Measurements from ENCODE around the gene BOD1L2.

BOD1L2 gene

DNA sequence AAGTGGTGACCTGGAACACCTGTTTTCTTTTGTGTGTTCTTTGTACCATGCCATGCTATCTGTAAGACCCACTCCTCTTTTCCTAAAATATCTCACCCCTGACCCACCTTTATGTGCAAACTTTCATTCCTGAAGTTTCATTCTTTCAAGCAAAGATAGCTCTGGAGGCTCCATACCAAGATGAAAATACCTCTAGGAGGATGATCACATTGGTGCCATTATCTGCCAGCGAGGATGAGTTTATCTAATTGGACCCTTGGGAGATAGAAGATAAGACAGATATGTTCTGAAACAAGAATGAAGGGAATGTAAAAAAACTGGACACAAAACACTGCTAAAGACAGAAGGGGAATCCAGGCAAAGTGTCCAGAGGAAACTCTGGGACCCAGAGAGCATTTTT lies 24.1 kb downstream of the BOD1L2 start:
- H3K27ac Mint-ChIP-seq (ENCODE audit: low read depth): no peak overlapping the region
- peaks cover 5% of the 10 kb centered on the region for H3K9me3 Mint-ChIP-seq
- no peak overlapping the region for H3K4me3 Mint-ChIP-seq
- peaks cover 8% of the 10 kb centered on the region for H3K27me3 Mint-ChIP-seq
- ATAC-seq (replicated peaks; ENCODE audit: extremely low read depth, poor library complexity, severe bottlenecking) (no peak), DNase-seq (ENCODE audit: low spot score in 2 of 2) (no peak)
- no peaks in the 10 kb centered on the region for H3K36me3 Mint-ChIP-seq (ENCODE audit: insufficient read depth)
- H3K4me1 Mint-ChIP-seq: no peaks in the 10 kb centered on the region

DNA sequence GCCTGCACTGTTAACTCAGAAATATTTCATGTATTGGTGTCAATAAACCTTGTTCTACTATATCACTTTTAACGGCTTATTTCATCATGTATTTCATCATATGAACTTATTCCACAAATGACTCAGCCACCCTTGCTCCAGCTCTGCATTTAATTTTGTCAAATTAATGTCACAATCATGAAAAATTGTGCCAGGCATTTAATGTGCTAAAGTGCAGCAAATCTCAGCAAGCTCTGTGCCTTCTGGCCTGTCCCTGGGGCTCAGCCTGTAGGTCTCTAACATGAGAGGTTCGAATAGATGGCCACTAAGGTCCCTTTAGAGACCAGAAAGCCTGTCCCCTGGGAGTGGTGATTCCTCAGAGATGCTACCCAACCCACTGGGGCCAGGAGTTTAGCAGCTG lies 28.6 kb downstream of the BOD1L2 start:
- ATAC-seq (replicated peaks; ENCODE audit: extremely low read depth, poor library complexity, severe bottlenecking) (no peak), DNase-seq (ENCODE audit: low spot score in 2 of 2) (no peak)
- H3K9me3 Mint-ChIP-seq: peaks cover 11% of the 10 kb centered on the region
- H3K4me3 Mint-ChIP-seq: no peak overlapping the region
- no peak overlapping the region for H3K27ac Mint-ChIP-seq (ENCODE audit: low read depth)
- peaks cover 10% of the 10 kb centered on the region for H3K27me3 Mint-ChIP-seq
- no peaks in the 10 kb centered on the region for H3K36me3 Mint-ChIP-seq (ENCODE audit: insufficient read depth)
- H3K4me1 Mint-ChIP-seq: no peaks in the 10 kb centered on the region

DNA sequence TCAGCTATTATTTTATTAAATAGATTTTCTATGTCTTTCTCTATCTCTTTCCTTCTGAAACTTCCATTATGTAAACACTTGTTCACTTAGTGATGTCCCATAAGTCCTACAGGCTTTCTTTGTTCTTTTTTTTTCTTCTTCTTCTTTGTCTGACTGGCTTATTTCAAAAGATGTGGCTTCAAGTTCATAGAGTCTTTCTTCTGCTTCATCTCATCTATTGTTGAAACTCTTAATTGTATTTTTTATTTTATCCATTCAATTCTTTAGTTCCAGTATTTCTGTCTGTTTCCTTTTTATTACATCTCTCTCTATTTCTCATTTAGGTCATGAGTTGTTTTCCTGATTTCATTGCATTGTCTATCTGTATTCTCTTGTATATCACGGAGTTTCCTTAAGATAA lies 38.5 kb downstream of the BOD1L2 start:
- peaks cover 31% of the 10 kb centered on the region for H3K9me3 Mint-ChIP-seq
- DNase-seq (ENCODE audit: low spot score in 2 of 2) (no peak), ATAC-seq (replicated peaks; ENCODE audit: extremely low read depth, poor library complexity, severe bottlenecking) (no peak)
- H3K36me3 Mint-ChIP-seq (ENCODE audit: insufficient read depth): no peaks in the 10 kb centered on the region
- H3K27me3 Mint-ChIP-seq: peaks cover 14% of the 10 kb centered on the region
- H3K4me3 Mint-ChIP-seq: no peak overlapping the region
- no peak overlapping the region for H3K27ac Mint-ChIP-seq (ENCODE audit: low read depth)
- no peaks in the 10 kb centered on the region for H3K4me1 Mint-ChIP-seq

DNA sequence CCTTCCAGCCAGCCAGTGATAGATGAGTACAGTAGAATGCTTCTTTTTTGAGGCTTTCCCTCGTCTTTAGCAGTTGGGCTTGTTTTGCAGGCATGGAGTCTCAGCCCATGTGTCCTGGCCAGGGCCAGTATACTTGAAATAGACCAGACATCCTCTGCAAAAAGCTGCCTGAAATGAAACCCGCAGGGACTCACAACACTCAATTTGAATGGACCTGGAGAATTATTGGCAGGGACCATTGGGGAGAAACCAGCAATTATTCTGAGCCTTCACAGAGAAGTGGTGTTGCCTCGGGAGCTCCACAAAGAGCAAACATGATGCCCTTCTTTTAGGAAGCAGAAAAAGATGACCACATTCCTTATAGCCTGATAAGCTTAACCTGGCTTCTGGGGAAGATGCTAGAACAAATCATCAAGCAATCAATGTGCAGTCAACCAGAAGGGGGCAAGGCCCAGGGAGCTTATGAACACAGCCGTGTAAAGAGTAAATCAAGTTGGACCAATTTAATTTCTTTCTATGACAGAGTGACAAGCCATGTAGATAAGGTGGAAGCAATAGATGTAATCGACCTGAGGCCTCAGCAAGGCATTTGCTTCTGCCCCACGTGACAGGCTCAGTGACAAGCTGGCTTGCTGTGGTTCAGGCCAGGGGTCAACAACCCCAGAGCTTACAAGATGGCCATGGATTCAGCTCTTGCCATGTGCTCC lies 42.1 kb downstream of the BOD1L2 start:
- H3K27ac Mint-ChIP-seq (ENCODE audit: low read depth): no peak overlapping the region

DNA sequence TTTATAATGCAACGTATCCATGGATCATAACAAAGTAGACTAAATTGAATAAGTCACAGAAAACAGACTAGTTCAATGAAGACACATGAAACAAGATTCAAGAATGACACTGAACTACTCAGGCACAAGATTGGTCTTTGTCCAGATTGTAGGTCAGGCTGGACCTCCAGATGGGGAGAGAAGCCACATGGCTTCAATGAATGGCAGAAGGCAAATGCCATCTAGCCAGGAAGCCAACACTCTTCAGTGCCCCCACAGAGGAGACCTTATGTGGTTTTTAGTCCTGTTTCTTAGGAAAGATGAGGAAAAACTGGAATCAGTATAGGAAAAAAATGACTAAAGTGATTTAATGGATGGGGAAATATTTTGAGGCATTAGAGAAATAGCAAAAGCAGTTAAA lies 43.1 kb downstream of the BOD1L2 start:
- Mint-ChIP-seq H3K9me3 (peaks cover 17% of the 10 kb centered on the region), H3K4me3 (no peak overlapping the region), H3K4me1 (no peaks in the 10 kb centered on the region), H3K27me3 (peaks cover 25% of the 10 kb centered on the region), H3K36me3 (ENCODE audit: insufficient read depth) (no peaks in the 10 kb centered on the region), H3K27ac (ENCODE audit: low read depth) (no peak overlapping the region)
- ATAC-seq (replicated peaks; ENCODE audit: extremely low read depth, poor library complexity, severe bottlenecking): no peak
- DNase-seq (ENCODE audit: low spot score in 2 of 2): no peak

More for the DNA sequence above, 42.1 kb downstream of the BOD1L2 start:
- peaks cover 14% of the 10 kb centered on the region for H3K27me3 Mint-ChIP-seq
- no peak overlapping the region for H3K4me3 Mint-ChIP-seq
- H3K36me3 Mint-ChIP-seq (ENCODE audit: insufficient read depth): no peaks in the 10 kb centered on the region
- DNase-seq (ENCODE audit: low spot score in 2 of 2) (no peak), ATAC-seq (replicated peaks; ENCODE audit: extremely low read depth, poor library complexity, severe bottlenecking) (no peak)
- no peaks in the 10 kb centered on the region for H3K4me1 Mint-ChIP-seq
- H3K9me3 Mint-ChIP-seq: peaks cover 21% of the 10 kb centered on the region

DNA sequence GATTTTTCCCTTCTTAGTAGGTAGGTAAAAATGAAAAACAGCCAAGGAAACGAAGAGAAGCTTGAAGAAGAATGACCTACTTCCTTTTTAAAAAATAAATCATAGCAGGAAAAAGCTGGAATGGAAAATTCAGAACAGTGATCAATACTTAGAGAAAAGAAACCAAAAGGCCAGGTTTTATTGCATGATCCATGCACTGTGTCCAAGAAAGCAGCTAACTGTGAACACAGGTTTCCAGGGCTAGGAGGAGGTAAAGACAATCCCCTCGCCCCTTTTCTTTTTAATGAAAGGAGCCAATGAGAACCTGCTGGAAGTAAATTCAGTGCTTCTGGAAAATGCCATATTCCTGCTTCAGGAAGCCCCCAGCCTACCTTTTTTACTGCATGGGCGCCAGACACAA lies 47.2 kb downstream of the BOD1L2 start:
- H3K27me3 Mint-ChIP-seq: peaks cover 12% of the 10 kb centered on the region
- H3K4me1 Mint-ChIP-seq: no peaks in the 10 kb centered on the region
- ATAC-seq (replicated peaks; ENCODE audit: extremely low read depth, poor library complexity, severe bottlenecking): no peak
- DNase-seq (ENCODE audit: low spot score in 2 of 2): no peak
- H3K4me3 Mint-ChIP-seq: no peak overlapping the region
- no peaks in the 10 kb centered on the region for H3K36me3 Mint-ChIP-seq (ENCODE audit: insufficient read depth)
- H3K9me3 Mint-ChIP-seq: no peaks in the 10 kb centered on the region
- H3K27ac Mint-ChIP-seq (ENCODE audit: low read depth): no peak overlapping the region

DNA sequence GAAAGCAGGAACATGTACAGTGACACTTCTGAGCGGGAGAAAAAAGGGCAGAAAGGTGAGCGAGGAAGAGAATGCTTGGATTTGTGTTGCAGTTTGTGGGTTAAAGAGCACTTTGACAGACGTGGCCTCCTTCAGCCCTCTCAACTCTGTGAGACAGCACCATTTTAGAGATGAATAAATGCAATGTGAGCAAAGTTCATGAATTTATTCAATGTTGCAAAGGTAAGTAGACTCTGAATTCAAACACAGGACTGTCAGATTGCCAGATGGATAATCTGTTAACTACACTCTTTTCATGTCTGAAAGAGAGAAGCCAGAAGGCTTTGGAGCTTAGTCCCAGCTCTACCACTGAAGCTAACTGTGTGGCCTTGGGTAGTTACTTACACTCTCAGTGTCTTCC lies 47.7 kb downstream of the BOD1L2 start:
- no peak overlapping the region for H3K27ac Mint-ChIP-seq (ENCODE audit: low read depth)
- ATAC-seq (replicated peaks; ENCODE audit: extremely low read depth, poor library complexity, severe bottlenecking) (no peak), DNase-seq (ENCODE audit: low spot score in 2 of 2) (no peak)
- H3K27me3 Mint-ChIP-seq: peaks cover 12% of the 10 kb centered on the region
- H3K36me3 Mint-ChIP-seq (ENCODE audit: insufficient read depth): no peaks in the 10 kb centered on the region
- H3K9me3 Mint-ChIP-seq: no peaks in the 10 kb centered on the region
- no peaks in the 10 kb centered on the region for H3K4me1 Mint-ChIP-seq
- H3K4me3 Mint-ChIP-seq: no peak overlapping the region

DNA sequence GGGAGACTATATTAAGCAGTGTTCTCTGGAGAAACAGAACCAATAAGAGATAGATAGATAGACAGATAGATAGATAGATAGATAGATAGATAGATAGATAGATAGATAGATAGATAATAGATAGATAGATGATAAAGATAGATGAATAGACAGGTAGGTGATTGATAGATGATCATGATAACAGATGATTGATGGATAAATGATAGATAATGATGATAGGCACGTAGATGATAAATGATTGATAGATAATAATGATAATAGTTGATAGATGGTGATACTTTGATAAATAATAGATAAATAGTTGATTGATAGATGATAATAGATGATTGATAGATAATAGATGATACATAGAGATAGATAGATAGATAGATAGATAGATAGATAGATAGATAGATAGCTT lies 48.5 kb downstream of the BOD1L2 start:
- no peaks in the 10 kb centered on the region for H3K4me1 Mint-ChIP-seq
- H3K27me3 Mint-ChIP-seq: peaks cover 12% of the 10 kb centered on the region
- no peak overlapping the region for H3K4me3 Mint-ChIP-seq
- no peak overlapping the region for H3K27ac Mint-ChIP-seq (ENCODE audit: low read depth)
- H3K9me3 Mint-ChIP-seq: no peaks in the 10 kb centered on the region
- H3K36me3 Mint-ChIP-seq (ENCODE audit: insufficient read depth): no peaks in the 10 kb centered on the region
- ATAC-seq (replicated peaks; ENCODE audit: extremely low read depth, poor library complexity, severe bottlenecking) (no peak), DNase-seq (ENCODE audit: low spot score in 2 of 2) (no peak)

DNA sequence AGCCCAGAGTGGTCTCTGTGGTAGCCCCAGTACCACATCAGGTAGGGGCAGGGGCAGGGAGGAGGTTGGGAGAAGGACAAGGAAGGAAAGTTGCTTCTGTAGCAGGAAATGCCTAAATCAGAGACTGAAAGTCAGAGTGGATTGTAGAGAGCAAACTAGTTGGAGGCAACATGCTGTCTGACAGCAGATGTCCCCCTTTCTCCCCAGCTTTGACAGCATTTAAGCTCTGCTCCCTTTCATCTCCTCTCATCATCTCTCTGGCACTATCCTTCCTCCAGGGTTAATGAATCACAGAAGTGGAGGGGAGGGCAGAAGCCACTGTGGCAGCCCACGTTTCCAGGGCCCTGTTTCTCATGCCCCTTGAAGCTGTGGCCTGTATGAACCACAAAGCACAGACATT lies 50.4 kb downstream of the BOD1L2 start:
- DNase-seq (ENCODE audit: low spot score in 2 of 2): no peak
- no peaks in the 10 kb centered on the region for H3K4me1 Mint-ChIP-seq
- H3K36me3 Mint-ChIP-seq (ENCODE audit: insufficient read depth): no peaks in the 10 kb centered on the region
- H3K27ac Mint-ChIP-seq (ENCODE audit: low read depth): no peak overlapping the region
- no peak overlapping the region for H3K4me3 Mint-ChIP-seq
- no peaks in the 10 kb centered on the region for H3K9me3 Mint-ChIP-seq
- ATAC-seq (replicated peaks; ENCODE audit: extremely low read depth, poor library complexity, severe bottlenecking): no peak
- H3K27me3 Mint-ChIP-seq: peaks cover 23% of the 10 kb centered on the region

DNA sequence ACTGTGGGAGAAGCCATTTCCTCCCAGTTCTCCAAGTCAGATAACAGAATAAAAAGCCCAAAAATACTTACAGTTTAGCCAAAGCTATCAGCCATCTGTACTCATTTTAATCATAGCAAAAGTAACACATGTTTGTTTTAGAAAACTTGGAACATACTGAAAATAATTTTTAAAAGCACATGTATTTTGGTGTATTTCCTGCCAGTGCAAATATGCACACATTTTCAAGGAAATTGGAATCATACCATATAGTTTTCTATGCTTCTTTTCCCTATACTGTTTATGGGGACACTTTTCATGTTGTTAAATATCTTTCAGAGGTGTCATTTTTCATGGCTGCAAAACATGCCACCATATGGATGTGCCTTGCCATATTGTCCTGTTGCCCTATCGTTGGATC lies 51.2 kb downstream of the BOD1L2 start:
- Mint-ChIP-seq H3K36me3 (ENCODE audit: insufficient read depth) (no peaks in the 10 kb centered on the region), H3K4me1 (no peaks in the 10 kb centered on the region), H3K4me3 (no peak overlapping the region), H3K27me3 (peaks cover 23% of the 10 kb centered on the region), H3K9me3 (no peaks in the 10 kb centered on the region), H3K27ac (ENCODE audit: low read depth) (no peak overlapping the region)
- ATAC-seq (replicated peaks; ENCODE audit: extremely low read depth, poor library complexity, severe bottlenecking): no peak
- no peak for DNase-seq (ENCODE audit: low spot score in 2 of 2)
